Left lung (tissue), 10 donors: Measurements from ENCODE around the gene OR2C1. TPM values are rescaled to one million over a fixed set of nuclear protein-coding genes. Genes with fewer than 3 reads are reported as not detected.

Experiments used
- ATAC-seq: fragments of 200-7000 bp; cut with Tn5 transposase; one replicate; pipeline ENCODE4 v1.9.1; 2020; ENCODE audit warnings: moderate library complexity
- DNase-seq, 4 donors: peaks; one replicate each; pipeline ENCODE4 v3.0.0-alpha.2; 2013 to 2020
- H3K27ac ChIP-seq, 2 donors: fragments of 200-600 bp; sonication (generic) in 1 of 2; one replicate each; pipeline versions ENCODE4 v1.5.0 to v1.8.0; 2020 to 2021
- H3K27me3 ChIP-seq, 2 donors: fragments of 200-600 bp; sonication (generic) in 1 of 2; one replicate each; pipeline versions ENCODE4 v1.5.0 to v1.8.0; 2020 to 2021
- H3K36me3 ChIP-seq, 2 donors: fragments of 200-600 bp; sonication (generic) in 1 of 2; one replicate each; pipeline versions ENCODE4 v1.5.0 to v1.8.0; 2020 to 2021
- H3K4me1 ChIP-seq, 2 donors: fragments of 200-600 bp; one replicate each; pipeline ENCODE4 v1.8.0; 2021
- H3K4me3 ChIP-seq, 2 donors: fragments of 200-600 bp; sonication (generic) in 1 of 2; one replicate each; pipeline versions ENCODE4 v1.5.0 to v1.8.0; 2020 to 2021; ENCODE audit warnings: mild to moderate bottlenecking in 1 of 2
- H3K9me3 ChIP-seq, 2 donors: fragments of 200-600 bp; sonication (generic) in 1 of 2; one replicate each; pipeline versions ENCODE4 v1.5.0 to v1.8.0; 2020 to 2021
- intact Hi-C, 2 donors: fragments of 100-400 bp; cut with DNase I; formaldehyde crosslinking; loops; one replicate each; pipeline versions ENCODE4 v1.11.2 to v1.14.2; 2022
- polyA plus RNA-seq, 6 donors: library from polyadenylated mRNA; unstranded; fragments of 120-200 nt; gene quantifications; one replicate each; pipeline ENCODE4 v1.2.1, GENCODE V29; 2013; ENCODE audit not compliant: insufficient read length in 6 of 6
- total RNA-seq, 2 donors: library from RNA; stranded (reverse); fragmentation: NEBNext Ultra II Directional; extraction: Animal tissue kit (Norgen Biotek cat#: 25700); gene quantifications; one replicate each; pipeline ENCODE4 v1.2.1, GENCODE V29; 2021
- TF ChIP-seq, protein P1 (sequence below), 2 donors: fragments of 200-600 bp; sonication (generic) in 1 of 2; IDR thresholded peaks; one replicate each; pipeline versions ENCODE4 v1.5.0 to v1.8.0; 2021; ENCODE audit warnings: antibody characterized with exemption in 2 of 2
- donor health status: DM: no; HTN: yes; CAD: no.
- donor health status: DM: no; HTN: no; CAD: no.

Gene OR2C1
- total and polyA plus RNA-seq, 8 donors, result 0.20 to 0.96 (median 0.55) TPM; not detected in 2

DNA sequence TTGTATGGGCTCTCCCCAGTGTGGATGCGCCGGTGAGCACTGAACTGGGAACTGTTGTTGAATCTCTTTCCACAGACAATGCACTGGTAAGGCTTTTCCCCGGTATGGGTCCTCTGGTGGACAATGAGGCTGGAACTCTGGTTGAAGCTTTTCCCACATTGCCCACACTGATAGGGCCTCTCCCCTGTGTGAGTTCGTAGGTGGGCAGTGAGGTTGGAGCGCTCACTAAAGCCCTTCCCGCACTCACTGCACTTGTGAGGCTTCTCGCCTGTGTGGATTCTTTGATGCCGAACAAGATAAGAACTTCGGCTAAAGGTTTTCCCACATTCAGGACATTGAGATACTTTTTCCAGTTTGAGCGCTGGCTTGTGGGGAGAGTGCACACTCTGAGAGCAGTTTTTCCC is 27.4 kb downstream of the OR2C1 start:
- TF ChIP-seq, protein P1, sequence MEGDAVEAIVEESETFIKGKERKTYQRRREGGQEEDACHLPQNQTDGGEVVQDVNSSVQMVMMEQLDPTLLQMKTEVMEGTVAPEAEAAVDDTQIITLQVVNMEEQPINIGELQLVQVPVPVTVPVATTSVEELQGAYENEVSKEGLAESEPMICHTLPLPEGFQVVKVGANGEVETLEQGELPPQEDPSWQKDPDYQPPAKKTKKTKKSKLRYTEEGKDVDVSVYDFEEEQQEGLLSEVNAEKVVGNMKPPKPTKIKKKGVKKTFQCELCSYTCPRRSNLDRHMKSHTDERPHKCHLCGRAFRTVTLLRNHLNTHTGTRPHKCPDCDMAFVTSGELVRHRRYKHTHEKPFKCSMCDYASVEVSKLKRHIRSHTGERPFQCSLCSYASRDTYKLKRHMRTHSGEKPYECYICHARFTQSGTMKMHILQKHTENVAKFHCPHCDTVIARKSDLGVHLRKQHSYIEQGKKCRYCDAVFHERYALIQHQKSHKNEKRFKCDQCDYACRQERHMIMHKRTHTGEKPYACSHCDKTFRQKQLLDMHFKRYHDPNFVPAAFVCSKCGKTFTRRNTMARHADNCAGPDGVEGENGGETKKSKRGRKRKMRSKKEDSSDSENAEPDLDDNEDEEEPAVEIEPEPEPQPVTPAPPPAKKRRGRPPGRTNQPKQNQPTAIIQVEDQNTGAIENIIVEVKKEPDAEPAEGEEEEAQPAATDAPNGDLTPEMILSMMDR (IDR thresholded peaks at IDR 0.05), result no peak
- peaks cover 8 to 83% of the 10 kb centered on the region in 2 donors for H3K36me3 ChIP-seq

DNA sequence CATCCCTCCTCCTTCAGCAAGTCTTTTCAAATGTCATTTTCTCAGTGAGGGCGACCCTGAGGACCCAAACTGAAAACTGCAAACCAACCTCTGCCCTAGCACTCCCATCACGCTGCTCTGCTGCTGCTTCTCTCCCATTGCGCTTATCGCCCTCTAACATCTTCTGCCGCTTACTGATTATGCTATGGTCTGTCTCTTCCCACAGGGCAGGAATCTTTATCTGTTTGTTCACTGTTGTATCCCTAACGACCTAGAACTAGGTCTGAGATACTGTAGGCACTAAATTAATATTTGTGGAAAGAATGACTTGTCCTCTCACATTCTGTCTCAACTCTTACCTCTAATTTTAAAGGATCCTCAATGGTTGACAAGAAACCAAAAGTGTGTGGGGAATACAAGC is 32.6 kb downstream of the OR2C1 start:
- Histone ChIP-seq H3K36me3 (peaks cover 8 to 92% of the 10 kb centered on the region in 2 donors), H3K4me1 (no peaks in the 10 kb centered on the region), H3K9me3 (peaks cover 0 to 87% of the 10 kb centered on the region in 2 donors), H3K27ac (no peak overlapping the region), H3K4me3 (no peak overlapping the region), H3K27me3 (no peaks in the 10 kb centered on the region)
- ATAC-seq (no peak), DNase-seq (no peak)
- TF ChIP-seq, protein P1 (IDR thresholded peaks at IDR 0.05), result no peak
- intact Hi-C loops, result no loop called here

More for the DNA sequence above, 27.4 kb downstream of the OR2C1 start:
- DNase-seq, result no peak
- no peak for ATAC-seq
- Histone ChIP-seq H3K27ac (no peak overlapping the region), H3K4me3 (no peak overlapping the region), H3K4me1 (no peaks in the 10 kb centered on the region), H3K9me3 (peaks cover 6 to 91% of the 10 kb centered on the region in 2 donors), H3K27me3 (no peaks in the 10 kb centered on the region)
- intact Hi-C loops, result no loop called here

DNA sequence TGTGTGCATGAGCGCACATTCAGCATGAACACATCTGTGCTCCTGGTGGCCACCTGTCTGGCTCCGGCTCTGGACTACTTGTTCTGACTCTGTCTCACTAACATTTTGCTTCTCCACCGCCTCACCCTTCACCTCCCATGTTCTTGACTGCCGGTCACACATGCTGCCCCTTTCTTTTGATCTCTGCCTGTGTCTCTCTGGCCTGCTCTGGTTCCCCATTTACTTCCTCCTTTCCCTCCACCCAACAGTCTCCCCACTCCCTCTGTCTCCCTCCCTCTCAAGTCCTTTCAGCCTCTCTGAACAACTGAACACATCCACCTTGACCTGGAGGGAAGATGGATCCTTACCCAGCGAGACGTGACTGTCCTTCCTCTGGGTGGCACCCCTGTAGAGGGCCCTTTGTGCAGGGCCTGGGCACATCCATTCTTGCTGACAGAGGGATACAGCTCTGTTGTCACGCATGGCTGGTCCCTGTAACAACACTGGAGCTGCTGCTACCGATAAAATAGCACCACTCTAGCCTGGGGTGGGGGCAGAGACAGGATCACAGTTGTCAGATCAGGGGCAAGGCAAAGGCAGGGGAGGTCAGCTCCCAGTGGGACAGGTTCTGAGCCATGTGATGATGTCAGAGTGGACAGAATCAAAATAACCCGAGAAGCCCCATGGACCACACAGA is 34.1 kb downstream of the OR2C1 start:
- DNase-seq (no peak), ATAC-seq (no peak)
- no peaks in the 10 kb centered on the region for H3K4me1 ChIP-seq
- TF ChIP-seq, protein P1 (IDR thresholded peaks at IDR 0.05), result no peak
- peaks cover 0 to 87% of the 10 kb centered on the region in 2 donors for H3K9me3 ChIP-seq
- intact Hi-C loops, result no loop called here
- no peak overlapping the region for H3K27ac ChIP-seq
- H3K36me3 ChIP-seq, result peaks cover 7 to 92% of the 10 kb centered on the region in 2 donors
- H3K27me3 ChIP-seq, result no peaks in the 10 kb centered on the region
- no peak overlapping the region for H3K4me3 ChIP-seq

DNA sequence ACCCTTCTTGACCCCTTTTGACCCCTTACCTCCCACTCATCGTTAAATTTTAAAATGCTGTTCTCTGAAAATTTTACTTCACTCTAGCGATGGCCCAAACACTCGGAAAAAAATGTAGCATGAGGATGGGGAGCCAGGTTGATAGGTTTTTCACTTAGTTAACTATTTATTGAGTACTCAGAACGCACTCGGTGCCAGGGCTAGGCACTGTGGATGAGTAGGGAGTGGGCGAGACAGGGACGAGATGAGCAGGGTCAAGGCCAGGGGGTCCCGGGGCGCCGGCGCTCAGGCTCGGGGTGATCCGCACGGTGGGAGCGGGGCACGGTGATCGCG is 44.7 kb downstream of the OR2C1 start:
- Histone ChIP-seq H3K36me3 (peaks cover 0 to 52% of the 10 kb centered on the region in 2 donors), H3K27me3 (no peaks in the 10 kb centered on the region), H3K4me3 (peak overlapping the region; percentile 86 to 93), H3K4me1 (peaks cover 7 to 27% of the 10 kb centered on the region in 2 donors), H3K27ac (peak overlapping the region; percentile 63 to 90), H3K9me3 (peaks cover 0 to 40% of the 10 kb centered on the region in 2 donors)
- ATAC-seq (no peak), DNase-seq (no peak)
- intact Hi-C loops, result no loop called here
- TF ChIP-seq, protein P1 (IDR thresholded peaks at IDR 0.05), result no peak

DNA sequence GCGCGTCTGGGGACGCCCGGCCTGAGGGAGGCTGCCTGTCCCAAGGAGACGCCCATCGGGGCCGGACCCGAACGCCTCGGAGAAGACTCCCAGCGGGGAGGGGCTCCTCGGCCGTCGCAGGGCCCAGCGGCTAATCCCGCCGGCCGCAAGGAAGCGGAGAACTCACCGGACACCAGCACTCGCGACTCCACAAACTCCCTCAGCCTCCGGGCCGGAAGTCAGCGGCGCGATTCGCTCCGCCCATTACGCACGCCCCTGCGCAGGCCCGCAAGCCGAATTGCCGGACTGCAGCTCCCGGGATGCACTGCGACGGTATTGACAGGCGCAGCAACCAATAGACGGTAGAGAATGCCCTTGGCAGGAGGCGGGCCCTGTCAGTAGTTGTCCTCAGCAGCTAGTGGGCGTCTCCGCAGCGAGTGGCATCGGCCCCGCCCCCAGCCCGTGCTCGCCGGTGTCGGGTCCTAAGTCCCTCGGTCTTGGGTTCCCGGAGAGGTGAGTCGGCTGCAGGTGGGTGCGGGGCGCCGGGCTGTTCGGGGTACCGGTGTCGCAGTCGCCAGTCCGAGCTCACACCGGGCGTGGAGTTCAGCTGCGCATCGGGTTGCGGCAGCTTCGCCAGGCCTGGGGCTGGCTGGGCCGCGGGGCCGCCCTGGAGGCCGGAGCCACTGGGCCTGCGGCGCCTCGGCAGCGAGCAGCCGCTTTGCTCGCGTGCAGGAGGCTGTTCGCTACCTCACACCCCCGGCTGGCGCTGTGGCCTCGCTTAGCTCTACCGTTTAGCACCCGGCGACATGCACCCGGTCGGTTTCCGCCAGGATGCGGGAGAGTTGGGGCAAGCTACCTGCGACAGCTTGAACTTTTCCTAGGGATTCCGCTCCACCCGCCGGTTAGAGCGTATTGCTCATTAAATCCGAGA is 45.3 kb downstream of the OR2C1 start, which contains the start of the genes ZNF174 and ZSCAN32:
ZNF174 (plus strand) TSS at position 437 of the 910 bp plus-strand sequence. CDS start 790 bp downstream, outside the sequence.
ZSCAN32 (minus strand) TSS at position 226 of the 910 bp plus-strand sequence. CDS start 3,447 bp downstream, outside the sequence.
- TF ChIP-seq, protein P1 (IDR thresholded peaks at IDR 0.05), result no peak
- Histone ChIP-seq H3K4me1 (peaks cover 7 to 27% of the 10 kb centered on the region in 2 donors), H3K27ac (peak within 1 kb of the TSS; percentile 77 to 90), H3K4me3 (peak within 1 kb of the TSS; percentile 86 to 93), H3K27me3 (no peaks in the 10 kb centered on the region), H3K36me3 (peaks cover 0 to 52% of the 10 kb centered on the region in 2 donors), H3K9me3 (peaks cover 0 to 40% of the 10 kb centered on the region in 2 donors)
- ATAC-seq (peak; percentile 100), DNase-seq (peak; percentile 98 to 99 (median 99))
- intact Hi-C loops, result no loop called here
